HepG2 (cell line): ENCODE measurements around the gene ANKS1B. TPM values are rescaled to one million over a fixed set of nuclear protein-coding genes. Genes with fewer than 3 reads are reported as not detected.

Experiments used
- ATAC-seq: fragments of 200-7000 bp; cut with Tn5 transposase; 3 replicates; pipeline ENCODE4 v1.9.1; 2020; ENCODE audit warnings: mild to moderate bottlenecking, moderate library complexity
- BruUV-seq: library from RNA; stranded (reverse); fragments of 400-500 nt; replicated peaks from 2 replicates; lab custom pipeline; 2021; lab: Mats Ljungman, UMichigan
- CTCF ChIA-PET: fragments of 300-600 bp; formaldehyde crosslinking; extraction: SDS; loops from one replicate; lab custom pipeline; 2021; ENCODE audit warnings: low total read pairs, inconsistent platforms, low intra/inter-chr PET ratio; lab: Yijun Ruan, JAX
- POLR2A ChIA-PET: fragments of 350-600 bp; sonication (Branson Sonifier 250); formaldehyde crosslinking; loops from one replicate; lab custom pipeline; 2020; ENCODE audit warnings: antibody characterized with exemption, inconsistent platforms; lab: Yijun Ruan, JAX
- DNase-seq: peaks from one replicate; pipeline ENCODE4 v3.0.0-alpha.2; 2015; ENCODE audit warnings: low spot score
- FAIRE-seq: peaks from 3 replicates; lab custom pipeline; 2011; peaks lifted over from hg19 to GRCh38; lab: Jason Lieb, UNC
- H2AFZ ChIP-seq: one replicate; pipeline ENCODE4 v1.6.1; 2011; ENCODE audit warnings: low read length, inconsistent platforms
- H3K27ac ChIP-seq: fragments of 300-600 bp; 3 replicates; pipeline ENCODE4 v1.8.0; 2011; ENCODE audit warnings: mixed run types, mild to moderate bottlenecking, mixed read lengths, low read length, inconsistent platforms; ENCODE audit not compliant: insufficient read depth; ENCODE audit errors: extremely low read length
- H3K27me3 ChIP-seq, 2 experiments: fragments of 200-600 bp in 1 of 2; 2 replicates in 1 of 2; 3 replicates in 1 of 2; pipeline versions ENCODE4 v1.6.0 to v1.8.0; 2011; ENCODE audit warnings: low read length in 2 of 2, mild to moderate bottlenecking in 2 of 2, moderate library complexity in 2 of 2, inconsistent platforms in 1 of 2; ENCODE audit not compliant: insufficient read depth in 2 of 2, control insufficient read depth in 1 of 2
- H3K36me3 ChIP-seq, 2 experiments: fragments of 200-600 bp in 1 of 2; replicated peaks in 1 of 2; 2 replicates in 1 of 2; 3 replicates in 1 of 2; pipeline versions ENCODE4 v1.5.1 to v1.8.0; 2011; ENCODE audit warnings: low read length in 2 of 2, inconsistent platforms in 1 of 2; ENCODE audit not compliant: insufficient read depth in 2 of 2, control insufficient read depth in 1 of 2
- H3K4me1 ChIP-seq: 2 replicates; pipeline ENCODE4 v1.5.1; 2012; ENCODE audit warnings: low read length, inconsistent platforms; ENCODE audit not compliant: insufficient read depth
- H3K4me2 ChIP-seq: 2 replicates; pipeline ENCODE4 v1.6.0; 2011; ENCODE audit warnings: low read depth, low read length, inconsistent platforms
- H3K4me3 ChIP-seq, 3 experiments: fragments of 200-600 bp in 1 of 3; sonication (generic), shearing (Covaris generic) in 1 of 3; replicated peaks in 1 of 3; 2 replicates each; pipeline ENCODE4 v1.5.1; 2011 to 2016; ENCODE audit warnings: low read length in 3 of 3, inconsistent platforms in 2 of 3, low read depth in 2 of 3, mild to moderate bottlenecking in 2 of 3, control low read depth in 1 of 3, mixed read lengths in 1 of 3; ENCODE audit not compliant: insufficient read depth in 1 of 3
- H3K79me2 ChIP-seq: one replicate; pipeline ENCODE4 v1.6.1; 2011; ENCODE audit warnings: low read length, inconsistent platforms; ENCODE audit not compliant: insufficient read depth
- H3K9ac ChIP-seq: 2 replicates; pipeline ENCODE4 v1.6.0; 2011; ENCODE audit warnings: mild to moderate bottlenecking, low read depth, low read length, inconsistent platforms; ENCODE audit not compliant: insufficient read depth
- H3K9me3 ChIP-seq: 2 replicates; pipeline ENCODE4 v1.5.1; 2012; ENCODE audit warnings: mild to moderate bottlenecking, low read length
- H4K20me1 ChIP-seq: 2 replicates; pipeline ENCODE4 v1.6.0; 2011; ENCODE audit warnings: inconsistent platforms, mild to moderate bottlenecking, low read length, moderate library complexity; ENCODE audit not compliant: insufficient read depth
- CCDC6 ChIP-seq: sonication (generic); formaldehyde crosslinking; IDR thresholded peaks from 2 replicates; pipeline ENCODE4 v1.8.1; 2022; ENCODE audit warnings: mild to moderate bottlenecking, missing genetic modification reagents, moderate library complexity
- ETV5 ChIP-seq: IDR thresholded peaks from 2 replicates; pipeline ENCODE4 v1.6.1; 2018; ENCODE audit warnings: missing biosample characterization, missing genetic modification reagents, inconsistent platforms, borderline replicate concordance
- FOXC1 ChIP-seq: sonication (generic); formaldehyde crosslinking; IDR thresholded peaks from 2 replicates; pipeline ENCODE4 v1.8.0; 2022; ENCODE audit warnings: mild to moderate bottlenecking, missing genetic modification reagents, borderline replicate concordance
- MEIS2 ChIP-seq: sonication (generic); formaldehyde crosslinking; IDR thresholded peaks from 2 replicates; pipeline ENCODE4 v1.9.0; 2021; ENCODE audit warnings: mild to moderate bottlenecking, missing genetic modification reagents
- MLLT10 ChIP-seq: sonication (generic); formaldehyde crosslinking; IDR thresholded peaks from 2 replicates; pipeline ENCODE4 v1.4.0; 2020; ENCODE audit warnings: missing genetic modification reagents
- ONECUT2 ChIP-seq: sonication (generic); formaldehyde crosslinking; IDR thresholded peaks from 2 replicates; pipeline ENCODE4 v1.4.0; 2020; ENCODE audit warnings: missing genetic modification reagents
- PATZ1 ChIP-seq: sonication (generic); formaldehyde crosslinking; IDR thresholded peaks from 2 replicates; pipeline ENCODE4 v1.4.0; 2020; ENCODE audit warnings: missing genetic modification reagents
- SUZ12 ChIP-seq: fragments of 150-350 bp; IDR thresholded peaks from 2 replicates; pipeline ENCODE4 v1.6.1; 2014; ENCODE audit warnings: low read depth, low read length
- ZMYM4 ChIP-seq: sonication (generic); formaldehyde crosslinking; IDR thresholded peaks from 2 replicates; pipeline ENCODE4 v1.8.1; 2023; ENCODE audit warnings: mild to moderate bottlenecking, missing genetic modification reagents
- ZNF180 ChIP-seq: sonication (generic); formaldehyde crosslinking; IDR thresholded peaks from 2 replicates; pipeline ENCODE4 v1.4.0; 2020; ENCODE audit warnings: low read depth, missing genetic modification reagents, borderline replicate concordance
- ZNF256 ChIP-seq: sonication (generic); formaldehyde crosslinking; conservative IDR thresholded peaks from 2 replicates; pipeline ENCODE4 v1.4.0; 2020; ENCODE audit warnings: missing genetic modification reagents
- ZNF510 ChIP-seq: sonication (generic); formaldehyde crosslinking; IDR thresholded peaks from 2 replicates; pipeline ENCODE4 v1.4.0; 2020; ENCODE audit warnings: low read depth, mild to moderate bottlenecking, missing genetic modification reagents
- ZNF530 ChIP-seq: sonication (generic); formaldehyde crosslinking; IDR thresholded peaks from 2 replicates; pipeline ENCODE4 v1.5.0; 2020; ENCODE audit warnings: low read depth, mild to moderate bottlenecking, missing genetic modification reagents
- ZNF547 ChIP-seq: sonication (generic); formaldehyde crosslinking; IDR thresholded peaks from 2 replicates; pipeline ENCODE4 v1.5.1; 2020; ENCODE audit warnings: mild to moderate bottlenecking, missing genetic modification reagents
- ZNF552 ChIP-seq: sonication (generic); formaldehyde crosslinking; IDR thresholded peaks from 2 replicates; pipeline ENCODE4 v1.9.0; 2022; ENCODE audit warnings: missing genetic modification reagents, mild to moderate bottlenecking, borderline replicate concordance
- WGBS: methylation state at CpG from one replicate; pipeline ENCODE4 v1.1.6; 2017; ENCODE audit warnings: low lambda C conversion rate; 5-methylcytosine and 5-hydroxymethylcytosine counted together
- in situ Hi-C: cut with HindIII; loops from 2 replicates; pipeline ENCODE4 v1.10.0; 2017; ENCODE audit warnings: low pct_unique_long_range_greater_than_20kb; ENCODE audit not compliant: extremely low pct_ligation_motif_present
- intact Hi-C: fragments of 100-400 bp; cut with micrococcal nuclease; formaldehyde crosslinking; loops from one replicate; pipeline ENCODE4 v1.10.0; 2022; ENCODE audit not compliant: unreplicated experiment
- polyA plus RNA-seq, 8 experiments: library from polyadenylated mRNA; depleted of rRNA in 3 of 8; stranded (reverse) in 7 of 8; unstranded in 1 of 8; fragments of >200 nt; fragmentation: Illumina TruSeq in 4 of 8; extraction: Trizol in 4 of 8; gene quantifications; 2 replicates each; pipeline versions ENCODE4 v1.2.1 to v1.2.3, GENCODE V29; 2011 to 2016; ENCODE audit warnings: low read depth in 4 of 8, missing spikeins in 1 of 8, mixed read lengths in 1 of 8; ENCODE audit not compliant: insufficient read depth in 1 of 8
- total RNA-seq, 5 experiments: library from RNA; depleted of rRNA; stranded (reverse); fragments of >200 nt; fragmentation: Illumina TruSeq; extraction: Trizol; gene quantifications; 2 replicates each; pipeline ENCODE4 v1.2.3, GENCODE V29; 2016; ENCODE audit warnings: low read depth in 1 of 5

ANKS1B gene
- total and polyA plus RNA-seq, 2 of the 13 experiments (the other 11 are each of a cell fraction or from before 2014, with no cell fraction given) = 0.15 TPM; not detected in 1

GRCh38 chr12:99223579-99223978 lies 761.2 kb downstream of the ANKS1B start (continued):
- no peak for TF ChIP-seq PATZ1 (CRISPR knock-in tag)

- 35% methylated on average over 5 of the region's 5 CpGs for WGBS
- POLR2A ChIA-PET = no interaction called here
- no peaks in the 10 kb centered on the region for H3K36me3 ChIP-seq
Measured at GRCh38 chr12:99213047-99213446, 771.7 kb downstream of the ANKS1B start.

More at GRCh38 chr12:99213047-99213446, 771.7 kb downstream of the ANKS1B start:
- H2AFZ ChIP-seq = no peak overlapping the region
- no peak for DNase-seq
- no peak overlapping the region for H3K9ac ChIP-seq
- no peak overlapping the region for H3K4me3 ChIP-seq
- H3K9me3 ChIP-seq = peaks cover 50% of the 10 kb centered on the region
- intact Hi-C loops = no loop called here
- TF ChIP-seq ONECUT2 (CRISPR knock-in tag) (no peak), ZNF510 (CRISPR knock-in tag) (no peak), ZNF547 (CRISPR knock-in tag) (no peak), SUZ12 (no peak), FOXC1 (CRISPR knock-in tag) (no peak), ZMYM4 (CRISPR knock-in tag) (no peak), ZNF180 (CRISPR knock-in tag) (no peak), ZNF552 (CRISPR knock-in tag) (no peak), MLLT10 (no peak), CCDC6 (CRISPR knock-in tag) (no peak), ETV5 (CRISPR knock-in tag) (no peak), ZNF256 (CRISPR knock-in tag) (no peak), ZNF530 (no peak), MEIS2 (CRISPR knock-in tag) (no peak)
- TF ChIP-seq, all 625 proteins: peak for 0
- no peaks in the 10 kb centered on the region for H4K20me1 ChIP-seq
- no peak overlapping the region for H3K4me2 ChIP-seq
- H3K4me1 ChIP-seq = peaks cover 11% of the 10 kb centered on the region
- H3K27ac ChIP-seq = no peak overlapping the region
- no peak for FAIRE-seq
- no peaks in the 10 kb centered on the region; a peak in 1 of 5 replicates for H3K27me3 ChIP-seq
- no peaks in the 10 kb centered on the region for H3K79me2 ChIP-seq
- BruUV-seq = no TSS peak
- in situ Hi-C loops = no loop called here
- no peak for ATAC-seq
- CTCF ChIA-PET = no interaction called here
